Endothelial cell of umbilical vein (primary cell): ENCODE data around the gene ENTPD6. TPM values are rescaled to one million over a fixed set of nuclear protein-coding genes. Genes with fewer than 3 reads are reported as not detected.

Source experiments
- BruUV-seq: library from RNA; stranded (reverse); fragments of 400-500 nt; replicated peaks from 2 replicates; lab custom pipeline; 2021; lab: Mats Ljungman, UMichigan
- CTCF ChIA-PET: fragments of 300-600, 350-600 bp; sonication (Branson Sonifier 250); formaldehyde crosslinking; loops from one replicate; lab custom pipeline; 2021; ENCODE audit warnings: antibody characterized with exemption, inconsistent platforms; lab: Charles Lee
- POLR2A ChIA-PET: fragments of 300-600, 350-600 bp; sonication (Branson Sonifier 250); formaldehyde crosslinking; loops from one replicate; lab custom pipeline; 2021; ENCODE audit warnings: antibody characterized with exemption, inconsistent platforms; lab: Charles Lee
- DNase-seq: peaks from one replicate; pipeline ENCODE4 v3.0.0-alpha.2; 2011; ENCODE audit warnings: low read depth, low spot score
- FAIRE-seq: peaks from 2 replicates; lab custom pipeline; 2011; peaks lifted over from hg19 to GRCh38; lab: Jason Lieb, UNC
- H2AFZ ChIP-seq: 2 replicates; pipeline ENCODE4 v1.6.0; 2012; ENCODE audit warnings: low read depth, low read length, control low read depth, inconsistent platforms
- H3K27ac ChIP-seq: 2 replicates; pipeline ENCODE4 v1.5.1; 2011; ENCODE audit warnings: low read depth, mild to moderate bottlenecking, control low read depth, low read length, moderate library complexity; ENCODE audit not compliant: insufficient read depth
- H3K27me3 ChIP-seq, 2 experiments: 2 replicates each; pipeline versions ENCODE4 v1.6.0 to v1.6.1; 2011; ENCODE audit warnings: low read length in 2 of 2, mixed read lengths in 1 of 2; ENCODE audit not compliant: control insufficient read depth in 2 of 2, insufficient read depth in 2 of 2
- H3K36me3 ChIP-seq, 2 experiments: 2 replicates in 1 of 2; 3 replicates in 1 of 2; pipeline ENCODE4 v1.5.1; 2011; ENCODE audit warnings: low read length in 2 of 2, mild to moderate bottlenecking in 1 of 2, moderate library complexity in 1 of 2; ENCODE audit not compliant: control insufficient read depth in 2 of 2, insufficient read depth in 2 of 2; ENCODE audit errors: extremely low read depth in 1 of 2
- H3K4me1 ChIP-seq: 3 replicates; pipeline ENCODE4 v1.5.1; 2011; ENCODE audit warnings: mild to moderate bottlenecking, low read length; ENCODE audit not compliant: control insufficient read depth, insufficient read depth; ENCODE audit errors: extremely low read depth
- H3K4me2 ChIP-seq: 2 replicates; pipeline ENCODE4 v1.6.1; 2011; ENCODE audit warnings: low read length, control low read depth, mixed read lengths; ENCODE audit not compliant: insufficient read depth
- H3K4me3 ChIP-seq, 3 experiments: fragments of 200-600 bp in 1 of 3; sonication (generic), shearing (Covaris generic) in 1 of 3; replicated peaks in 1 of 3; 2 replicates each; pipeline ENCODE4 v1.5.1; 2011 to 2016; ENCODE audit warnings: control low read depth in 3 of 3, low read length in 3 of 3, mild to moderate bottlenecking in 2 of 3, inconsistent platforms in 1 of 3, low read depth in 1 of 3, moderate library complexity in 1 of 3; ENCODE audit not compliant: insufficient read depth in 1 of 3
- H3K79me2 ChIP-seq: 2 replicates; pipeline ENCODE4 v1.6.0; 2012; ENCODE audit warnings: low read length, inconsistent platforms; ENCODE audit not compliant: control insufficient read depth, insufficient read depth
- H3K9ac ChIP-seq: replicated peaks from 2 replicates; pipeline ENCODE3; 2011; ENCODE audit warnings: low read length, control low read depth; ENCODE audit not compliant: insufficient read depth; ENCODE audit errors: extremely low read depth
- H3K9me1 ChIP-seq: replicated peaks from 3 replicates; pipeline ENCODE4 v1.6.0; 2011; ENCODE audit warnings: mild to moderate bottlenecking, low read length; ENCODE audit not compliant: control insufficient read depth, insufficient read depth; ENCODE audit errors: extremely low read depth
- H3K9me3 ChIP-seq: replicated peaks from 2 replicates; pipeline ENCODE4 v1.5.1; 2012; ENCODE audit warnings: low read length, inconsistent platforms; ENCODE audit not compliant: control insufficient read depth, insufficient read depth
- H4K20me1 ChIP-seq: replicated peaks from 2 replicates; pipeline ENCODE3; 2011; ENCODE audit warnings: mild to moderate bottlenecking, low read length; ENCODE audit not compliant: control insufficient read depth, insufficient read depth; ENCODE audit errors: extremely low read depth
- EZH2 ChIP-seq: IDR thresholded peaks from 2 replicates; pipeline ENCODE4 v1.6.1; 2012; ENCODE audit warnings: borderline replicate concordance, low read depth, mild to moderate bottlenecking, moderate library complexity, low read length, inconsistent platforms; ENCODE audit not compliant: severe bottlenecking
- FOS ChIP-seq: IDR thresholded peaks from 2 replicates; pipeline ENCODE4 v1.6.1; 2011; ENCODE audit warnings: mild to moderate bottlenecking, low read length, moderate library complexity, borderline replicate concordance; ENCODE audit not compliant: insufficient read depth
- GATA2 ChIP-seq: IDR thresholded peaks from 2 replicates; pipeline ENCODE4 v1.7.0; 2011; ENCODE audit warnings: low read depth, mild to moderate bottlenecking, moderate library complexity, mixed read lengths, low read length; ENCODE audit not compliant: insufficient read length, insufficient read depth
- JUN ChIP-seq: IDR thresholded peaks from 2 replicates; pipeline ENCODE4 v1.6.1; 2011; ENCODE audit warnings: borderline replicate concordance, low read depth; ENCODE audit not compliant: insufficient read length, insufficient read depth
- MYC ChIP-seq: IDR thresholded peaks from one replicate; pipeline ENCODE4 v1.6.1; 2011; ENCODE audit warnings: mild to moderate bottlenecking, low read depth, low read length
- POLR2A ChIP-seq: IDR thresholded peaks from 2 replicates; pipeline ENCODE4 v1.6.1; 2012; ENCODE audit warnings: low read depth, mild to moderate bottlenecking, control low read depth, low read length
- POLR2AphosphoS5 ChIP-seq: IDR thresholded peaks from 2 replicates; pipeline ENCODE4 v1.6.1; 2012; ENCODE audit warnings: low read depth, mild to moderate bottlenecking, control low read depth, low read length, moderate library complexity; ENCODE audit not compliant: insufficient read depth
- dilution Hi-C: fragments of 300-500 bp; cut with MboI; formaldehyde crosslinking; loops from one replicate; pipeline ENCODE4 v1.15.0; 2019; ENCODE audit warnings: low sequenced_read_pairs; ENCODE audit not compliant: extremely low pct_ligation_motif_present
- intact Hi-C: fragments of 100-400 bp; cut with micrococcal nuclease; formaldehyde crosslinking; loops from one replicate; pipeline ENCODE4 v1.10.0; 2022
- polyA plus RNA-seq, 4 experiments: library from polyadenylated mRNA; depleted of rRNA in 3 of 4; stranded (reverse) in 3 of 4; unstranded in 1 of 4; fragments of >200 nt; gene quantifications; 2 replicates each; pipeline versions ENCODE4 v1.2.1 to v1.2.3, GENCODE V29; 2011 to 2012; ENCODE audit warnings: missing spikeins in 1 of 4
- total RNA-seq: library from RNA; stranded (reverse); gene quantifications from 2 replicates; pipeline ENCODE4 v1.2.3, GENCODE V29; 2021
- TF ChIP-seq, protein P1 (sequence below), 2 donors: IDR thresholded peaks; 1 replicate in 1 of 2; 2 replicates in 1 of 2; pipeline ENCODE4 v1.5.1; 2011; ENCODE audit warnings: low read length in 2 of 2, mild to moderate bottlenecking in 2 of 2, moderate library complexity in 2 of 2, control low read depth in 1 of 2, inconsistent platforms in 1 of 2, low read depth in 1 of 2; ENCODE audit not compliant: insufficient read depth in 1 of 2; ENCODE audit errors: extremely low read depth in 1 of 2
- TF ChIP-seq, protein P2 (sequence below): IDR thresholded peaks from 2 replicates; pipeline ENCODE4 v1.6.1; 2011; ENCODE audit not compliant: insufficient read depth, insufficient read length

The ENTPD6 gene
- total and polyA plus RNA-seq, 2 donors (not counting 3 experiments of a cell fraction or from before 2014, with no cell fraction given): 51.2 to 86.3 TPM

DNA sequence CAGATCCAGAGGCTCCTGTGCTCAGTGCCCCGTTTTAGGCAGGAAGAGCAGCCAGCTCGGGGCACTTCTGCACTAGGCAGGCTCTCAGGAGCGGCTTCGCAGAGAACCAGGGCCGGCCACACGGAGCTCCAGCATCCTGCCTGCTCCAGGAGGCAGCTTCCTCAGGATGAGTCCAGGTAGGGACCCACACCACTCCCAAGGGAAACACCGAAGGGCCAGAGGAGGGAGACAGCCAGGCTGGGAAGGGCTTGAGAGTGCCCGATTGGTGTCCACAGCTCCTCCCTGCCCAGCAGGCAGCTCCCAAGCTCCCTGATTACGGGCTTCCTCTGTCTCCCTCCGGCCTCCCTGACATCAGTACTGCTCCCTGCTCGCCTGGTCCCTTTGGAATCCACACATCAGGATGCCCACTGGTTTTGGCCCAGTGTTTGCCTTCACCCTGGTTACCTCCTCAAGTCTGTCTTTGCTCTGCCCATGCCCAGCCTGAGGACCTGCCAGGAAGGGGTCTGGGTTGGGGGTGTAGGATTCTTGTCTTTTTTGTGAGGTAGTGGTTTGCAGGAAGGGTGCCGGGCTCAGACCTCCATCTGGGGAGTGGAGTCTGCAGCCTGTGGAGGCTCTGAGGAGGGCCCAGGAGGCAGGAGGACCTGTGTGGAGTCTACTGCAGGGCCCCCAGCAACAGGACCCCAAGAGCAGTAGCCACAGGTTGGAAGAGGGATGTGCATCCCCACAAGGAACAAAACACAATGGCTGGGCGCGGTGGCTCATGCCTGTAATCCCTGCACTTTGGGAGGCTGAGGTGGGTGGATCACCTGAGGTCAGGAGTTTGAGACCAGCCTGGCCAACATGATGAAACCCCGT is 41.2 kb downstream of the ENTPD6 start:
- dilution Hi-C loops (no loop called here), intact Hi-C loops (no loop called here)
- no peaks in the 10 kb centered on the region for H3K9me3 ChIP-seq
- H3K4me2 ChIP-seq: no peak overlapping the region
- no peak overlapping the region for H3K27ac ChIP-seq
- peaks cover 19% of the 10 kb centered on the region for H3K4me1 ChIP-seq
- H3K9ac ChIP-seq: no peak overlapping the region
- BruUV-seq: no TSS peak
- H4K20me1 ChIP-seq: no peaks in the 10 kb centered on the region
- H2AFZ ChIP-seq: no peak overlapping the region
- TF ChIP-seq FOS: no peak
- no peak for TF ChIP-seq POLR2AphosphoS5
- TF ChIP-seq EZH2: no peak
- no peak for TF ChIP-seq POLR2A
- TF ChIP-seq, protein P1, sequence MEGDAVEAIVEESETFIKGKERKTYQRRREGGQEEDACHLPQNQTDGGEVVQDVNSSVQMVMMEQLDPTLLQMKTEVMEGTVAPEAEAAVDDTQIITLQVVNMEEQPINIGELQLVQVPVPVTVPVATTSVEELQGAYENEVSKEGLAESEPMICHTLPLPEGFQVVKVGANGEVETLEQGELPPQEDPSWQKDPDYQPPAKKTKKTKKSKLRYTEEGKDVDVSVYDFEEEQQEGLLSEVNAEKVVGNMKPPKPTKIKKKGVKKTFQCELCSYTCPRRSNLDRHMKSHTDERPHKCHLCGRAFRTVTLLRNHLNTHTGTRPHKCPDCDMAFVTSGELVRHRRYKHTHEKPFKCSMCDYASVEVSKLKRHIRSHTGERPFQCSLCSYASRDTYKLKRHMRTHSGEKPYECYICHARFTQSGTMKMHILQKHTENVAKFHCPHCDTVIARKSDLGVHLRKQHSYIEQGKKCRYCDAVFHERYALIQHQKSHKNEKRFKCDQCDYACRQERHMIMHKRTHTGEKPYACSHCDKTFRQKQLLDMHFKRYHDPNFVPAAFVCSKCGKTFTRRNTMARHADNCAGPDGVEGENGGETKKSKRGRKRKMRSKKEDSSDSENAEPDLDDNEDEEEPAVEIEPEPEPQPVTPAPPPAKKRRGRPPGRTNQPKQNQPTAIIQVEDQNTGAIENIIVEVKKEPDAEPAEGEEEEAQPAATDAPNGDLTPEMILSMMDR (IDR thresholded peaks at IDR 0.05; ENCODE audit: extremely low read depth in 1 of 2, insufficient read depth in 1 of 2, low read depth in 1 of 2, low read length in 2 of 2): no peak
- TF ChIP-seq GATA2: no peak
- TF ChIP-seq MYC: no peak
- TF ChIP-seq JUN: no peak
- TF ChIP-seq, protein P2, sequence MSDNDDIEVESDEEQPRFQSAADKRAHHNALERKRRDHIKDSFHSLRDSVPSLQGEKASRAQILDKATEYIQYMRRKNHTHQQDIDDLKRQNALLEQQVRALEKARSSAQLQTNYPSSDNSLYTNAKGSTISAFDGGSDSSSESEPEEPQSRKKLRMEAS: no peak
- ChIA-PET POLR2A (no interaction called here), CTCF (interaction anchor here (1.0 to 1.6 kb wide), 3 partner anchors 11 to 162 kb away, joined by 4 to 9 read pairs (median 4); partner anchors contain the start of gene PYGB)
- H3K36me3 ChIP-seq: no peaks in the 10 kb centered on the region
- H3K79me2 ChIP-seq: no peaks in the 10 kb centered on the region
- FAIRE-seq: no peak
- H3K27me3 ChIP-seq: no peaks in the 10 kb centered on the region
- H3K9me1 ChIP-seq: no peaks in the 10 kb centered on the region
- H3K4me3 ChIP-seq: no peak overlapping the region
- no peak for DNase-seq
